ENCODE measurements around the gene ENAH. TPM values are rescaled to one million over a fixed set of nuclear protein-coding genes. Genes with fewer than 3 reads are reported as not detected.

ENAH gene
- total RNA-seq, 1 experiment from 2014 or later: 285 TPM

DNA sequence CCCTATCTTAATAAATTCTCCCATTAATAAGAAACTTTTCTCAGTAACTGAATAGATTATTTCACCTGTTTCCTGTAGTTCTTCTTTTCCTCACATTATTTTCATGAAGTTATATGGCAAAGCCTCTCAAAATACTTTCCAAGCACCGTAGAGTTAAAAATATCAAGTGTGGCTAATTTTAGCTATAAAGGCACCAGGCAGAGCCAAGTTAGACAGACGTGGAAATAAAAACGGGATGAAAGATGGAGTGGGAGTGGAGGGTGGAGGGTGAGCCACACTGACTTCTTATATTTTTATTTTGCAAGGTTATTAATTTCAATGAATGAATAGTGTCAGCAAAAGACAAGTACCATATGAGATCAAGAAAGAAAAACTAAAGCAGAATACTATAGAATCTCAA lies 71.7 kb downstream of the ENAH start:
- Histone ChIP-seq H3K79me2 (ENCODE audit: insufficient read depth, low read length) (peaks cover 45% of the 10 kb centered on the region; the same call in 1 of the 2 replicates), H3K4me2 (ENCODE audit: insufficient read depth, insufficient read length, low read length) (no peak overlapping the region), H3K18ac (ENCODE audit: insufficient read length, low read depth, low read length) (no peak overlapping the region), H2AK5ac (ENCODE audit: insufficient read length, low read length) (no peak overlapping the region), H2AFZ (ENCODE audit: low read length) (no peak overlapping the region), H2BK120ac (ENCODE audit: low read depth, low read length, poor library complexity, severe bottlenecking) (no peak overlapping the region), H4K91ac (ENCODE audit: insufficient read length, low read depth, low read length) (no peak overlapping the region), H3K27me3 (ENCODE audit: insufficient read depth, low read length) (no peaks in the 10 kb centered on the region), H3K9me3 (ENCODE audit: control insufficient read depth, low read depth, low read length) (no peaks in the 10 kb centered on the region), H3K4ac (ENCODE audit: low read depth, low read length) (no peak overlapping the region), H2BK12ac (ENCODE audit: insufficient read length, low read depth, low read length) (no peak overlapping the region), H3K14ac (ENCODE audit: insufficient read depth, low read length) (no peak overlapping the region), H3T11ph (ENCODE audit: low read length) (no peak overlapping the region), H2BK15ac (ENCODE audit: low read depth, low read length) (no peak overlapping the region), H3K27ac (ENCODE audit: insufficient read length, low read depth, low read length) (no peak overlapping the region), H4K8ac (replicated peaks; ENCODE audit: insufficient read length, low read depth, low read length) (no peak overlapping the region), H4K5ac (ENCODE audit: insufficient read length, low read depth, low read length) (no peak overlapping the region), H3K79me1 (ENCODE audit: insufficient read depth, low read depth, low read length, poor library complexity, severe bottlenecking) (peaks cover 5% of the 10 kb centered on the region), H3K23ac (ENCODE audit: insufficient read length, low read depth, low read length) (no peak overlapping the region), H3K4me1 (ENCODE audit: insufficient read depth, low read length) (peaks cover 8% of the 10 kb centered on the region; the same call in 1 of the 2 replicates), H3K56ac (ENCODE audit: insufficient read length, low read depth, low read length) (no peak overlapping the region), H3K23me2 (ENCODE audit: insufficient read length, low read depth, low read length, poor library complexity, severe bottlenecking) (no peaks in the 10 kb centered on the region), H4K20me1 (ENCODE audit: control insufficient read depth, insufficient read depth, insufficient read length) (no peaks in the 10 kb centered on the region), H3K9ac (ENCODE audit: extremely low read depth, insufficient read length, low read length) (no peak overlapping the region), H2BK20ac (ENCODE audit: low read depth, low read length, poor library complexity, severe bottlenecking) (no peak overlapping the region), H2BK5ac (ENCODE audit: insufficient read length, low read length) (no peak overlapping the region)
- no peak overlapping the region for H3K4me3 Mint-ChIP-seq
- WGBS (ENCODE audit: extremely low coverage, insufficient read length, low lambda C conversion rate): no CpG with 5 or more reads among the region's 3 CpGs
- peaks cover 49 to 63% of the 10 kb centered on the region in 2 experiments for H3K4me1 Mint-ChIP-seq
- peak overlapping the region in 1 of 3 experiments; percentile 53; a peak in 2 of 7 replicates for H3K27ac Mint-ChIP-seq
- H3K36me3 Mint-ChIP-seq (ENCODE audit: insufficient read depth in 1 of 3, low read depth in 3 of 3): peaks cover 3 to 20% (median 9%) of the 10 kb centered on the region in 3 experiments; a peak in 6 of 7 replicates
- DNase-seq: no peak
- H3K27me3 Mint-ChIP-seq (ENCODE audit: low read depth): no peaks in the 10 kb centered on the region; the same call in 1 of the 2 replicates
- no peaks in the 10 kb centered on the region for H3K9me3 Mint-ChIP-seq
- TF ChIP-seq CTCF (conservative IDR thresholded peaks at IDR 0.05): no peak
